Muscle of arm (tissue), 14 donors: ENCODE results near the gene EREG. TPM values are rescaled to one million over a fixed set of nuclear protein-coding genes. Genes with fewer than 3 reads are reported as not detected.

Experiments
- DNase-seq: peaks from one replicate; pipeline ENCODE4 v3.0.0-alpha.2; 2013
- long read RNA-seq, 11 donors: transcript quantifications; one replicate each; lab custom pipeline, GENCODE V29; 2026
- polyA plus RNA-seq, 12 donors: library from polyadenylated mRNA; unstranded; fragments of 120-200 nt; gene quantifications; one replicate each; pipeline ENCODE4 v1.2.1, GENCODE V29; 2013; ENCODE audit not compliant: insufficient read length in 12 of 12

The EREG gene, protein sequence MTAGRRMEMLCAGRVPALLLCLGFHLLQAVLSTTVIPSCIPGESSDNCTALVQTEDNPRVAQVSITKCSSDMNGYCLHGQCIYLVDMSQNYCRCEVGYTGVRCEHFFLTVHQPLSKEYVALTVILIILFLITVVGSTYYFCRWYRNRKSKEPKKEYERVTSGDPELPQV
- under 1 TPM in 9 of 12 donors, not detected in 3; 0.04 to 0.49 (median 0.19) TPM for polyA plus RNA-seq
- long read RNA-seq, donor 1 = 0 reads
- long read RNA-seq, donor 2 = 0 reads
- long read RNA-seq, donor 3 = 0 reads
- long read RNA-seq, donor 4 = 0 reads
- long read RNA-seq, donor 5 = 0 reads
- long read RNA-seq, donor 6 = 0 reads
- long read RNA-seq, donor 7 = 0 reads
- long read RNA-seq, donor 8 = 0 reads
- long read RNA-seq, donor 9 = 0 reads
- long read RNA-seq, donor 10 = 0 reads
- long read RNA-seq, donor 11 = 0 reads

DNA sequence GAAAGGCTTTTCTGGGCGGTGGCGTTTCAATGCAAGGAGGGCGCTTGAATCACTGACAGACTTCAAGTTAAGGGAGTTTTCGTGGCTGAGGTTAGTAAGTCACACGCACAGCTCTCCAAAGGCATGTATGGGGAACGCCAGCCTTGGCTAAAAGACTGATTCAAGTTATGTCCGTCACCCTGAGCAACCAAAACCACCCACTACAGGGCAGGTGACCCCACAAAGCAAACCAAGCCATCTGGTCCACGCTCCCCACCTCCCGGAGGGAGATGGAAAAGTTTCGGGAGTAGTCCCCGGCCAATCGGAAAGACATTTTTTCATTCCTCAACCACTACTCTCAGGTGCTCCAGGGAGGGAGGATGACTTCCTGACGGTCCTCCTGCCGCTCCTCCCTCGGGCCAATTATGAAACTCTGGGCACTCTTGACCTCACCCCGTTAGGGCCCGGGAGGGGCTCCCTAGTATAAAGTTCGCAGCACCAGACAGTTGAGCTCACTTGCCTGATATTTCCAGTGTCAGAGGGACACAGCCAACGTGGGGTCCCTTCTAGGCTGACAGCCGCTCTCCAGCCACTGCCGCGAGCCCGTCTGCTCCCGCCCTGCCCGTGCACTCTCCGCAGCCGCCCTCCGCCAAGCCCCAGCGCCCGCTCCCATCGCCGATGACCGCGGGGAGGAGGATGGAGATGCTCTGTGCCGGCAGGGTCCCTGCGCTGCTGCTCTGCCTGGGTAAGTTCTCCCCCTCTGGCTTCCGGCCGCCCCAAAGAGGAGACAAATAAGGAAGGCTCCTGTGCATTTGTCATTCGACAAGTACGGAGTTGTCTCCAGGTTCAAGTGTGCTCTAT lies at the start of gene EREG:
EREG (plus strand) TSS at position 494 of the 840 bp plus-strand sequence; CDS start at position 658, 164 bp downstream.
- no peak for DNase-seq

- no peak for DNase-seq
Measured at GRCh38 chr4:74315376-74315775, 49.6 kb upstream of the EREG start.

GRCh38 chr4:74316397-74316796 lies 48.5 kb upstream of the EREG start:
- no peak for DNase-seq

DNA sequence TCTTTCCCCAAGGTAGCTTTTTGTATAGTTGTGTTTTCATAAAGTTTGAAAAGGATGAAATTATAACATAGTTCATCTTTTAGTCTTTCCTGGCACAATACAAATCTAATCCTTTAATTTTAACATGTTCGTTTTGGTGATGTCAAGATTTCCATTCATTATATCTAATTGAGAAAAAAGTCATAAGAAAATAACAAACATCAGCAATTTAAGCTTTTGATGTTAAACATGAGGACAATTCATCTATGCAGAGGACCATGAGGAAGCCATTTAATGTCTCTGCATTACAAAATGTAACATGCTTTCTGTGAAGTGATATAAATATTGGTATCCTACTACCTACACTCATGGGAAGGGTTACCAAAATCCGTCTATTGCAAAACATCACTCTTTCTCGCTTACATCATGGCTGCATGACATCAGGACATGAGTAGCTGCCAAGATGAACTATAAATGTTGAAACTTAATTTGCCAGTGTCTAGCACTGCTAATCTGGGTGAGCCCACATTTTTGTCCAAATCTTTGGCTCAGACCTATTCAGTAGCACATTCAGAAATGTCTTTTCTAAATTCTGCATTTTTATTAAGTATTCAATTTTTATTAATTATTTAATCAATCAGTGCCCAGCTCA lies 47.2 kb upstream of the EREG start:
- no peak for DNase-seq

DNA sequence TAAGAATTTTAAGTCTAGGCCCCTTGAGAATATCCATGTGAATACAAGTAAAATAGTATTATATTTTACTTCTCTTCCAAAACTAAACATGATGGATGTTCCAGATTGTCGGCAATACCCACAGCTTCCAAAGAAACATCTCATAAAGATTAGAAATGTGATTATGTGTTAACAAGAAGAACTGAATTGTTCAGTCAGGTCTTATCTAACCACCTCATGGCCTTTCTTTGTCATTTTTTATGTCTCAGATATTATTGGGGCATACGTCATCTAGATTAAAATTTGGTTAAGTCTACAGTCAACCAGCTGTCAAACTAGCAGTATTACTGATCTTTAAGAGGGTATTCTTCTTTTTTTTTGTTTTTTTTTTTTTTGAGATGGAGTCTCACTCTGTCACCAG lies 46.7 kb upstream of the EREG start:
- DNase-seq = no peak

GRCh38 chr4:74319470-74319869 lies 45.5 kb upstream of the EREG start:
- DNase-seq = no peak

- no peak for DNase-seq
Measured at GRCh38 chr4:74320559-74321118, 44.3 kb upstream of the EREG start.

- DNase-seq = no peak
Measured at GRCh38 chr4:74322301-74322700, 42.6 kb upstream of the EREG start.

DNA sequence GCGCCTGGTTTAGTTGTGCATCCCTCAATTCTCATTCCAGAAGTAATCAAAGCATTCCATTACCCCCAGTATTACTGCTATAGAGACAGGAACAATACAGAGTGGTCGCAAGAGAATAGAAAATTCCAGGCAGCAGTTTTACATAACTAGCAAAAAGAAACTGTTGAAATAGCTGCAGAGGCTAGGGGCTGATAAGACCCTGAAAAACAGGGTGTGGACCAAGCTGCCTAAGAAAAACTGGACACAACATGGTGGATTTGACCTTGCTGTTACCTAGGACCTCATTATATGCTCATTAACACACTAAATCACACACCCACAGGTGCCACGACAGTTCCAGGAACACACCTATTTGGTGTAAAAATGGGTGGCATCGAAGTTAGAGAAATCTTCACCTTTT lies 41.3 kb upstream of the EREG start:
- no peak for DNase-seq

DNA sequence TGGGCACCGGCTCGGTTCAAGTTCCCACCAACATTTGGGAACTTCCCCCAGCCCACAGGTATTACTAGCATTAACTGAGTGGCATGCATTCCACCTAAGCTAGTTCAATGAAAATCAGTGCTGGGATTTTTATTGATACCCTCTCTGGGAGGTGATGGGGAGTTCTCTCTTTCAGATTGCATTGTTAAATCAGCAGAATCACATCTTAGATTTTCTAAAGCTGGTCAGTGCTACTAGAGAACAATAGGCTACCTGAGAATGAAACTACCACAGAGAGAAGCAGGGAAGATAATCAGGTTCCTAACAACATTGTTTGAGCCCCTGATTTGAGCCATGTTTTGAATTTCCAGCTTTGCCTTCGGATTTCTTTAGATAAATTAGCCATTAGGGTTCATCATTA lies 40.7 kb upstream of the EREG start:
- no peak for DNase-seq

DNA sequence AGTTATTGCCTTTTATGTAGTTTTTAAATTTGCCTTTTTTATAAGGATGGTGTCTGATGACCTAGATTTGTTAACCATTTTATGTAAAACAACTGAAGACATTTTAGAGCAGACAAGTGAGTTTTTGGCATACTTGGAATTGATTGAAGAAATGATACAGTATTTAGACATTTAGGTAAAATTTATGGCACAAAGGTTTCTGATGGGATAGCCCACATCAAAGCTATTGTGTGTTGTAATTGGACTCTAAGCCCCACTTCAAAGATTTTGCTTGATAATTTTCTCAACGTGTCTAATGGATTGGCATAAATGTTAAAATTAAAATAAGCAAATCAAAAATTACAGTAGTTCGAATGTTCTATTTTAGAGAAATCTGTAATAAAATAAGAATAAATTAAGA lies 39.1 kb upstream of the EREG start:
- no peak for DNase-seq

DNA sequence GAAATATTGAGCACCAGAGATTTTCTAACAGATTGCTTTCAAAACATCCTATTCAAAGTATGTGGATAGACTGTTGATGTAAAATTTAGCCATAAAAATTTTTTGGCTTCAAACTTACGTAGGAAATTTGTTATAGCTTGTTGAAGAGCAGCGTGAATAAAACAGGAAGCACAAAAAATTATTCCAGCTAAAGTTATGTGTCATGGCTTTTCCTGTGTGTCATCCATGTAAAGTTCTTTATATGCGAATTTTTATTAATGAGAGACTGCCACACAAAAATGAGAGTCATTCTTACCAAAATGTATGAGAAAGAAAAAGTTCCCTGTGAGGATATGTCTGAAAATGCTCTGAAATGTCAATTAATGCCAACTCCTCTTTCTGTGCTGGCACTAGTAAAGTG lies 37.2 kb upstream of the EREG start:
- no peak for DNase-seq

GRCh38 chr4:74328501-74328900 lies 36.4 kb upstream of the EREG start:
- DNase-seq = no peak

GRCh38 chr4:74329307-74329706 lies 35.6 kb upstream of the EREG start:
- DNase-seq = no peak

GRCh38 chr4:74330295-74330750 lies 34.6 kb upstream of the EREG start:
- DNase-seq = no peak

DNA sequence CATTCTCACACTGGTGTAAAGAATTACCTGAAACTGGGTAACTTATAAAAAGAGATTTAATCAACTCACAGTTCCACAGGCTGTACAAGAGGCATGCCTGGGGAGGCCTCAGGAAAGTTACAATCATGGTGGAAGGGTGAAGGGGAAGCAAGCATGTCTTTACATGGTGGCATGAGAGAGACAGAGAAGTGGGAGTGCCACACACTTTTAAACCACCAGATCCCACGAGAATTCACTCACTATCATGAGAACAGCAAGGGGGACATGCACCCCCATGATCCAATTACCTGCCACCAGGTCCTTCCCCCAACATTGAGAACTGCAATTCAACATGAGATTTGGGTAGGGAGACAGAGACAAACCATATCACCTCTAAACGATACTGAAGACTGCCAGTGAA lies 33.7 kb upstream of the EREG start:
- DNase-seq = no peak

DNA sequence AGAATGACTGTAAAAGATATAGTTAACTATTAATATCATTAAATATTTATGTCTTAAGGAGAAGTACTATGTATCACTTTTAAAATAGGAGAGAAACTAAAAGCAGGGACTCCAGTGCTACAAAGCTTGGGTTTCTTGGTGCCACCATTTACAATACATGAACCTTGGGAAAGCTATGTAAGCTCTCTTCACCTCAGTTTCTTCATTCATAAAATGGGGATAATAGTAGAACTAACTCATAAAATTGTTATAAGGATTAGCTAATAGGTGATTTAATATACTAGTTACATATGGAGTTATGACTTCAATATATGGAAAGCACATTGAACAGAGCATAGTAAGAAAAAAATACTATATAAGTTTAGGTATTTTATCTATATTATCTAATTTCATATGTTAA lies 33.0 kb upstream of the EREG start:
- no peak for DNase-seq

DNA sequence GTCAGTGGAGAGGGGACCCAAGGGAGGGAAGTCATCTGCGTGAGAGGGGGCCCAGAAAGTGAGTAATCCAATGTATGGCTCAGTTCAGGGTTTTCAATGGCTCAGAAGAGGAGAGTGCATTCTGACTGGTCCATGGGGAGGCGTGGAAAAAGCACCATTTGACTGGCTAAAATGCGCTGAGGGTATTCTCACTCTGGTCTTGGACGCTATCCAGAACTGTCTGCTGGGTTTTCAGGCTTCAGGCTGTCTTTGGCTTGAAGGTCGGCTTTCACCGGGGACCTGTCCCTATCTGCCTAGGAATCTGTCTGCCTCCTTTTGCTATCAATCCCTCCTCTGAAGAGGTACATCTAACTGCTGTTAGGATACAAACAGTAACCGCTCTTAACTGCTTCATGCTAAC lies 30.3 kb upstream of the EREG start:
- no peak for DNase-seq

GRCh38 chr4:74335341-74336021 lies 29.5 kb upstream of the EREG start:
- DNase-seq = no peak

DNA sequence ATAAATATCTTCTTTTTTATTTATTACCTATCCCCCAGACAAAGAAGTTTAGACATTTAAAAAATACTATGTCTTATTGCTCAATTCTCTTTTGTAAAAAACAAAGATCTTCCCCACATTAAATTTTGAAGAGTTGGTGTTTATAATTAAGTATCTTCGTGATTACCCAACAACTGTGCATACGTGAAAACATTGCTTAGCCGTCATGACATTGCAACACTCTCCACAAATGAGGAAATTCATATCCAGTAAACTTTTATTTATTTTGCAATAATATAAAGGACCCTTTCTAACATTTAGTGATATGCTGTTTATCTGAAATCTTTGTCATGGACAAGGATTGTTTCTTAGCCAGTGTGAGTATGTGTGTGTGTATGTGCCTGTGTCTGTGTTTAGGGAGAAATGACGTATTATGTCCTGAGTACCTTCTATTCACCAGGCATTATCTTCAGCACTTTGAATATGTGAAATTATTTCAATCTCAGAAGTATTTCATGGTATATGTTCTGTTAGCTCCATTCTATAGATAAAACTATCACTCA lies 26.1 kb upstream of the EREG start:
- DNase-seq = no peak

GRCh38 chr4:74339501-74339900 lies 25.4 kb upstream of the EREG start:
- DNase-seq = no peak
